HG02981 (cell line): ENCODE measurements around the gene SDR42E2.

Experiments
- ATAC-seq: cut with Tn5 transposase; IDR thresholded peaks from one replicate; pipeline ENCODE4 v1.9.1; 2021; ENCODE audit warnings: mild to moderate bottlenecking, moderate library complexity; ENCODE audit not compliant: unreplicated experiment

Gene SDR42E2

GRCh38 chr16:22240023-22240710 is 77.9 kb downstream of the SDR42E2 start:
- no peak for ATAC-seq
